Mesothelial cell of epicardium (in vitro differentiated cells): ENCODE measurements around the gene PHAF1. TPM values are rescaled to one million over a fixed set of nuclear protein-coding genes. Genes with fewer than 3 reads are reported as not detected.

ENCODE experiments used
- DNase-seq, 2 experiments: peaks; one replicate each; pipeline ENCODE4 v3.0.0; 2021; ENCODE audit warnings: low spot score in 2 of 2; ENCODE audit not compliant: unreplicated experiment in 2 of 2
- H3K27ac Mint-ChIP-seq: 2 replicates; pipeline ENCODE4 v1.8.0; 2021; ENCODE audit warnings: mixed read lengths
- H3K27me3 Mint-ChIP-seq: 2 replicates; pipeline ENCODE4 v1.8.0; 2021; ENCODE audit warnings: low read depth, mixed read lengths
- H3K36me3 Mint-ChIP-seq: 2 replicates; pipeline ENCODE4 v1.8.0; 2021; ENCODE audit warnings: mixed read lengths
- H3K4me1 Mint-ChIP-seq: 2 replicates; pipeline ENCODE4 v1.8.0; 2021; ENCODE audit warnings: mixed read lengths
- H3K4me3 Mint-ChIP-seq: 2 replicates; pipeline ENCODE4 v1.8.0; 2021; ENCODE audit warnings: mild to moderate bottlenecking, moderate library complexity, mixed read lengths
- H3K9me3 Mint-ChIP-seq: 2 replicates; pipeline ENCODE4 v1.8.0; 2021; ENCODE audit warnings: mixed read lengths
- total RNA-seq: library from RNA; stranded (reverse); gene quantifications from 3 replicates; pipeline ENCODE4 v1.2.1, GENCODE V29; 2021
- TF ChIP-seq, protein P1 (sequence below): fragments of 200-600 bp; sonication (generic); IDR thresholded peaks from one replicate; pipeline ENCODE4 v1.5.0; 2021; ENCODE audit warnings: antibody characterized with exemption; ENCODE audit not compliant: unreplicated experiment

The PHAF1 gene
- total RNA-seq, 1 donor from 2014 or later: 20.9 TPM

GRCh38 chr16:67157106-67157748 is 47.5 kb downstream of the PHAF1 start:
- Mint-ChIP-seq H3K36me3 (no peaks in the 10 kb centered on the region), H3K4me3 (no peak overlapping the region), H3K4me1 (peaks cover 14% of the 10 kb centered on the region), H3K27ac (no peak overlapping the region), H3K27me3 (peaks cover 91% of the 10 kb centered on the region), H3K9me3 (no peaks in the 10 kb centered on the region)
- DNase-seq: no peak
- TF ChIP-seq, protein P1, sequence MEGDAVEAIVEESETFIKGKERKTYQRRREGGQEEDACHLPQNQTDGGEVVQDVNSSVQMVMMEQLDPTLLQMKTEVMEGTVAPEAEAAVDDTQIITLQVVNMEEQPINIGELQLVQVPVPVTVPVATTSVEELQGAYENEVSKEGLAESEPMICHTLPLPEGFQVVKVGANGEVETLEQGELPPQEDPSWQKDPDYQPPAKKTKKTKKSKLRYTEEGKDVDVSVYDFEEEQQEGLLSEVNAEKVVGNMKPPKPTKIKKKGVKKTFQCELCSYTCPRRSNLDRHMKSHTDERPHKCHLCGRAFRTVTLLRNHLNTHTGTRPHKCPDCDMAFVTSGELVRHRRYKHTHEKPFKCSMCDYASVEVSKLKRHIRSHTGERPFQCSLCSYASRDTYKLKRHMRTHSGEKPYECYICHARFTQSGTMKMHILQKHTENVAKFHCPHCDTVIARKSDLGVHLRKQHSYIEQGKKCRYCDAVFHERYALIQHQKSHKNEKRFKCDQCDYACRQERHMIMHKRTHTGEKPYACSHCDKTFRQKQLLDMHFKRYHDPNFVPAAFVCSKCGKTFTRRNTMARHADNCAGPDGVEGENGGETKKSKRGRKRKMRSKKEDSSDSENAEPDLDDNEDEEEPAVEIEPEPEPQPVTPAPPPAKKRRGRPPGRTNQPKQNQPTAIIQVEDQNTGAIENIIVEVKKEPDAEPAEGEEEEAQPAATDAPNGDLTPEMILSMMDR: no peak

GRCh38 chr16:67157892-67158635 is 48.3 kb downstream of the PHAF1 start:
- TF ChIP-seq, protein P1: no peak
- Mint-ChIP-seq H3K27me3 (peaks cover 94% of the 10 kb centered on the region), H3K4me3 (peak overlapping the region; percentile 51), H3K4me1 (peaks cover 18% of the 10 kb centered on the region), H3K36me3 (no peaks in the 10 kb centered on the region), H3K9me3 (no peaks in the 10 kb centered on the region), H3K27ac (no peak overlapping the region)
- no peak for DNase-seq

DNA sequence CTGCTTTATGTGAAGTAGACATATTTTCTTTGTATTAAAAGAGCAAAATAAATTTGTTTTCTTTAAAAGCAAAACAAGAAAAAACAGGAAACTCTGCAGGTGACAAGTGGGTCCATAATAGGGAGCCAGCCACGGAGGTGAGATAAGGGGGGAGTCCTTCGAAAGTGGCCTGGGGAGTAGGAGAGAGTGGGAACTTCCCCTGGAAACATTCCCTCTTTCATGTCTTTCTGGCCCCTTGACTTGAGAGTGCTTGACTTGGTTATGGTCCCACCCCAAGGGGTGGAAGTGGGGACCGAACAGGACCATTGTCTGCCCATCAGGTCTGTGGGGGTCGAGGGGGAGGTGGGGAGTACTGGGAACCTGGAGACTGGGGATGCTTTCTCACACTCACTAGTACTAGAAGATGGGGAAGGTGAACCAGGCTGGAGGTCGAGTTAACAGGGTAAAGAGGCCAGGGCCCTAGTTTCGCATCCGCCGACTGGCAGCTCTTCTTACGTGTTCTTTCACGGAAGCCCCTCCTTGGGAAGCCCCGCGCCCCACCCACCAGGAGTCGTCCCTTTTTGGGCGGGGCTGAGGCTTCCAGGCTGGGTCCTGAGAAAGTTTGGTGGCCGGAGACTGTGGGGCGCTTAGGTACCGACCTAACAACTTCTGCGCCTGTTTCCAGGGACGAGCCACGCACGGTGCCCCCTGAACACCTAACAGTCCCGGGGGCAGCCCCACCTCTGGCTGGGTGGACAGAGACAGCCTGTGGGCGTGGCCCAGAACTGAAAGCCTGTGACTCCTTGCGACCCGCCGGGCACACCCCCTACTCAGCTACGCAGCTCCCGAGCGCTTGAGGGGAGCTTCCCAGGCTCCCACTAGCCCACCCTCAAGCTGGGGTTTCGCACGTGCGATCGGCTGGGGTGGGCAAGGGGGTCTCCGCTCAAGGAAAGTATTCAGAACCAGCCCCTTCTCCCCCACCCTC is 49.2 kb downstream of the PHAF1 start:
- H3K4me1 Mint-ChIP-seq: peaks cover 18% of the 10 kb centered on the region
- TF ChIP-seq, protein P1: peak; percentile 2
- no peak for DNase-seq
- H3K27ac Mint-ChIP-seq: peak overlapping the region; percentile 34
- H3K27me3 Mint-ChIP-seq: peaks cover 94% of the 10 kb centered on the region
- no peaks in the 10 kb centered on the region for H3K36me3 Mint-ChIP-seq
- peak overlapping the region; percentile 77 for H3K4me3 Mint-ChIP-seq
- no peaks in the 10 kb centered on the region for H3K9me3 Mint-ChIP-seq

DNA sequence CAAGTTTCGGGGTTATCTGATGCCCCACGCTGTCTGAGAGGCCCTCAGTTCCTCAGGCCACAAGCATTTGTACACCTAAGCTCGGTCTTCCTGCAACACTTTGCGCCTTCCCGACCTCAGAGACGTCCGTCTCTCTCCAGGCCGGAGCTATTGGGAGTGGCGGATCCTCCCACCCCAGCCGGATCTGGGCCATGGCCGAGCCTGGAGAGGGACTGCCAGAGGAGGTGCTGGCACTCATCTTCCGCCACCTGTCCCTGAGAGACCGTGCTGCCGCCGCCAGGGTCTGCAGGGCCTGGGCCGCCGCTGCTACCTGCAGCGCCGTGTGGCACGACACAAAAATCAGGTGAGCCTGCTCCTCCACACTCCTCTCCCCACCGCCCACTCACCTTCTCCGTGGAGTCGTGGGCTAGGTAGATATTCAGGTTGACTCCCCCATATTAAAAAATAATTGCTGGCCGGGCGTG is 51.9 kb downstream of the PHAF1 start:
- no peak for DNase-seq
- no peak overlapping the region for H3K27ac Mint-ChIP-seq
- H3K27me3 Mint-ChIP-seq: peaks cover 95% of the 10 kb centered on the region
- H3K4me3 Mint-ChIP-seq: peak overlapping the region; percentile 20
- no peaks in the 10 kb centered on the region for H3K9me3 Mint-ChIP-seq
- peaks cover 24% of the 10 kb centered on the region for H3K4me1 Mint-ChIP-seq
- TF ChIP-seq, protein P1: no peak
- no peaks in the 10 kb centered on the region for H3K36me3 Mint-ChIP-seq

- Mint-ChIP-seq H3K9me3 (no peaks in the 10 kb centered on the region), H3K27me3 (peaks cover 95% of the 10 kb centered on the region)
Observed at GRCh38 chr16:67162506-67163163, 52.9 kb downstream of the PHAF1 start.

More at GRCh38 chr16:67162506-67163163, 52.9 kb downstream of the PHAF1 start:
- Mint-ChIP-seq H3K27ac (no peak overlapping the region), H3K36me3 (no peaks in the 10 kb centered on the region), H3K4me3 (peak overlapping the region; percentile 41), H3K4me1 (peaks cover 24% of the 10 kb centered on the region)
- no peak for DNase-seq
- TF ChIP-seq, protein P1: no peak
